Activated CD4-positive, alpha-beta T cell treated with anti-CD3 and anti-CD28 coated beads for 4 hours (primary cell): Measurements from ENCODE around the gene PRKN.

Experiments used
- DNase-seq, 2 donors: peaks; one replicate each; pipeline ENCODE4 v3.0.0-alpha.2; 2020

The PRKN gene

GRCh38 chr6:162014069-162014811, 713.3 kb downstream of the PRKN start:
- DNase-seq, result no peak

GRCh38 chr6:162005372-162005771, 722.2 kb downstream of the PRKN start:
- DNase-seq, result no peak

GRCh38 chr6:161996783-161997182, 730.8 kb downstream of the PRKN start:
- no peak for DNase-seq

GRCh38 chr6:161985876-161986423, 741.6 kb downstream of the PRKN start:
- no peak for DNase-seq

- no peak for DNase-seq
Observed at GRCh38 chr6:161984713-161985112, 742.9 kb downstream of the PRKN start.

DNA sequence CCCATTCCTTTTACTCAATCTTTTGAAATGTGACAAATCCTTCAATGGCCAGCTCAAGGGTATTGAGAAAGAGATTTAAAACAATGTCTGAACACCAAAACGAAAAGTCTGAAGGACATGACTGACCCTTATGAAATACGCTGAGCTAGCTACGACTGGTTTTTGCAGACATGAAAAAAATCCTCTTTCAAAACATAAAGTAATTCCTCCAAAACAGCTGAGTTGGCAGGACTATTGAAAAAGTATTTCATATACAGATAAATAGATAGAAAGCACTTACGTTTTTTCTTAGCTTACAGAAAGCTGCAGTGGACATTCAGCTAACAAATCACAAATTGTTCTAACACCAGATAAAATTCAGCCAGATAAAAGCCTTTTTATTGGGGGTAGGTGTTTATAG, 751.0 kb downstream of the PRKN start:
- DNase-seq, result no peak

DNA sequence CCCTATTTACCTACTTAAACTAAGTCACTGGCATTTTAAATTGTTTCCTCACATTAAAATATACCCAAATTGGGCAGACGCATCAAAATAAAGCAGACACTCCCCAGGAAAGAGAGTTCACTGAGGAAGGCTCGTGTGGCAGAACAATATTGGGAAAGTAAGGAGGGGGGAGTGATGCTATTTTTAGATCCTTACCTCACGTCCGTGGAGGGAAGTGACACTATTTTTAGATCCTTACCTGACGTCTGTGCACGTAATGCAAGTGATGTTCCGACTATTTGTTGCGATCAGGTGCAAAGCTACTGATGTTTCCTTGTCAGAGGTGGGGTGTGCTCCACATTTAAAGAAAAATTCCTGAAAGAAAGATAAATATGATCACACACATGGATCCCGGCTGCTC, 754.5 kb downstream of the PRKN start:
- no peak for DNase-seq

DNA sequence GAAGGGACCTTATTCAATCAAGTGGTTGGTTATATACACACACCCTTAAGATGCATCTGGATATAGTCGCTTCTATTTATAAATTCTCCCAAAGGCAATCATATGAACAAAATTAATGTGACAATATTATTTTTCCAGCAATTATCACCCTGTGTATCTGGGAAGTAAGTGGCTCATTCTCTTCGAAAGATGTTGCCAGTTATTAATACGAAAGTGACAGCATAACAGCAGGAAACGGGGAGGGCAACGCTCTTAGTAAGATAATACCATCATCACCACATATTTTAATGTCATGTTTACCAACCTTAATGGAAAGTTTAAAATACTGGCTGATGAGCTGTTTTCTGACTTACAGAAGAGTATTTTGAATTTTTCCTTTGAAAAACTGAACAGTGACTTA, 756.5 kb downstream of the PRKN start:
- no peak for DNase-seq

DNA sequence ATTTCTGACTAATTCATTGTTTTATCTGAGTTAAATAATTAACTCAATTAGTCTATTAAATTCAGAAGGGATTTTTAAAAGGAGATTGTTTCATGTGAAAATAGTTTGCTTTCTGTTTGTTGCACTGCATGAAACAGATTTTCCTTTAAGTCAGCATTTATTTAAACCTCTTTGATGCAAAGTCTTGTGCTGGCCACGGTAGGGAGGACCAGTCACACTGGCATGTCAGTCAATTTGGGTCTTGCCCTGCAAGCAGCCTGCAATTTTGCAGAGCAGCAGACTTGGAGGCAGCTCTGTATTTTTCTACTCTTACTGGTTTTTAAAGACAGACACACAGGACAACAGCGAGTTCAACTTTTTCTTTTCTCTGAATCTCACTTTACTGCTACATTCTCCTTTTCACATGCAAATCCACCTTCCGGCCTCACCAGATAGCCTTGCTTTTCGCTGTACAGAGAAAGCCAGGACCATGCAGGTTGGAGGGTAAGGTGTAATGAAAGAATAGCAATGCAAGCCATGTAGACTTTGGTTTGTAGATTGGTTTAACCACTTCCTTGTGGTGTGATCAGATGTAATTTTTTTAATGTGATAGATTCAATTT, 763.8 kb downstream of the PRKN start:
- DNase-seq, result no peak

GRCh38 chr6:161963181-161963580, 764.4 kb downstream of the PRKN start:
- no peak for DNase-seq

DNA sequence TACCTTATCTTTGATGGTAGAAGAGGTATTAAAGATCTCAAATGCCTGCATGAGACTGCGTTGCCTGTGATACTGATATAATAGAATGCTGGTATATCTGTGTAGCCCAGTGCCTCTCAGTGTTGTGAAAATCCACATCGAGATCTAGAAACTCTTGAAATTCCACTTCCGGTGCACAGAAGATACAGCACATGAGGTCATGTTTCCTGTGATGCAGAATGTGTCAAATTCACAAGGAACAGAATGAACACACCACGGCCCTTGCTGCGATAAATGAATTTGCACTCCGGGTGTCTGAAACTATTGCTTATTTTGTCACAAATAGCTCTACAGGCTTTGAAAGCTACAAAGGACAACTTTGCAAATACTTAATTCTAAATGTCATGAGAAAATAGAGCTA, 765.8 kb downstream of the PRKN start:
- DNase-seq, result no peak

DNA sequence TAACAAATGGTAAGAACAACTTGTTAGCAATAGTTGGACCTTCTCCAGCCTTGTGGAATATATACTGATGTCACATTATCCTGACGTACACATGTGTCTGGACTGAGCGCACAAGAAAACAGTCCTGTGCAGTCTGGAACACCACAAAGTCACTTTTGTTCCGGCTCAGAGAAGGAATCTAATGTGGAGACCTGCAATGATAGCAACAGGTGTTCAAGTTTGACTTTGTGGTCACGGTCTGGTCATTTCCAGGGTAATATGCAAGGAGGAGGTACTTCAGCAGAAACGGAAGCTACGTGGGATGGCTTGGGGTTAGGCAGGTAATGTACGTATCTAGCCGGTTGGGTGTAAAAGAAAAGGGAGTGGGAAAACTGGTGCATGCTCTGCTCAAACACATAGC, 766.5 kb downstream of the PRKN start:
- DNase-seq, result no peak

- DNase-seq, result no peak
Observed at GRCh38 chr6:161959072-161959471, 768.5 kb downstream of the PRKN start.

DNA sequence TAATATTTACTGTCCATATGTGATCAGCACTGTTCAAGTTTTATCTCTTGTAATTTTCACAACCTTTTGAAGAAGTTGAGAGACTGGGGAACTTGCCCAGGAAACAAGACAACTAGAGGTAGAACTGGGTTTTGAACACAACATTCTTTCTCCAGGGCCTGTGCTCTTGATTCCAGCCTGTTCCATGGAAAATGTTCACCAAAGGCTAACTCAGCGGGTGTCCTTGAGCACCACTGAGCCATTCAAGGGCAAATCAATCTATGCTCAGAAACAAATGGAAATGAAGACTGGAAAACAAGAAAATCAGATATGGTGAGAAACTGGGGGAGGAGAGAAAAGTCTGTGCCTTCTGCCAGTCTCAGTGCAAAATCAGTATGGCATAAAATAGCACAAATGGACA, 771.5 kb downstream of the PRKN start:
- DNase-seq, result no peak

- DNase-seq, result no peak
Observed at GRCh38 chr6:161954699-161955276, 772.8 kb downstream of the PRKN start.

DNA sequence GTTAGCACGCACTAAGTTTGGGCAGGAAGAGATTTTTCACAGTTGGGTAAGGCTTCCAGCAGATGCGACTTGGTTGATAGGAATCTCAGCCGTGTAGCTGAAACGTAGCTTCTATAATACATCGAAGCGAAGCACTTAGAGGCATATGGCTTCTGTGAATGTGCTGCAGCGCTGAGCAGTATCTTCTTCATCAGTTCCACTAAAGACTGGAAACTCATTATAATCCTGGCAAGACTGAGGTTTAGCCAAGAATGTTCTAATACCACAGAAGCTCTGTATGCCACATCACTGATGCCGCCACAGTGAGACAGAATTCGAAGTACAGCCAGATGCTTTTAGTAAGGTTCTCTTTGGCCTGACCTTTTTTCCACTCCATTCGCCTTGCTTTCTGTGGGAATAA, 773.5 kb downstream of the PRKN start:
- DNase-seq, result no peak

DNA sequence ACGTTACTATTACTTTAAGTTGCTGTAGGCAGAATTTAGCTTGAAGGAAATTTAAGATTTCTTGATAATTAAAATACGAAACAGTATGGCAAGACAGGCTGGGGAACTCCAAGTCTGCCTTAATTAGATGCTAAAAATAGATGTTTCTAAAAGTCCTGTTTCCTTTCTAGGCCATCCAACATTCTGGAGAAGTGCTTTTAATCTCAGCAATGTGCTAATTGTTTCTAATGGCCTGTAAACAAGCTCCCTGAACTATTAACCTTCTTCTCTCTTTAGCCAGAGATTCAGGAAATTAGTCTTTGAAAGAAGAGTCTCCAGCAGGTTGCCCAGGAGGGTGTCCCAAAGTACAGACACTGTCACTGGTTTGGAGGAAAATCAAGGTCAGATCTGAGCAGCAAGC, 776.4 kb downstream of the PRKN start:
- DNase-seq, result no peak

DNA sequence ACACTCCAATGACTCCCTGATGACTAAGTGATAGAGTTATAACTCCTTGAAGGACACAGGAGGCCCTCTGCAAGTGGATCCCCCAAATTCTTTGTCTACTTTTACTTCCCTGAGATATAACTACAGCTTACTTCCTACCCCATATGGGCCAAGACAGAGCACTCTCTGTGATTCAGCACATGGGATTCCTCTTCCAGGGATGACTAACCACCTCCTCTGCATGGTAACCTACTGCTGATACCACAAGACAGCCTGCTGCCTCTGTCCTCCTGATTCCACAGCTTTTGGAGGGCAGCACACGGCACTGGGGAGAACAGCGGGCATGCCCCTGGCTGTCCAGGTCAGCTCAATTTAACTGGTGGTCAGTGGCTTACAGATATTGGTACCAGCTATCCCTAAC, 778.0 kb downstream of the PRKN start:
- DNase-seq, result no peak

- DNase-seq, result no peak
Observed at GRCh38 chr6:161948462-161948861, 779.1 kb downstream of the PRKN start.

DNA sequence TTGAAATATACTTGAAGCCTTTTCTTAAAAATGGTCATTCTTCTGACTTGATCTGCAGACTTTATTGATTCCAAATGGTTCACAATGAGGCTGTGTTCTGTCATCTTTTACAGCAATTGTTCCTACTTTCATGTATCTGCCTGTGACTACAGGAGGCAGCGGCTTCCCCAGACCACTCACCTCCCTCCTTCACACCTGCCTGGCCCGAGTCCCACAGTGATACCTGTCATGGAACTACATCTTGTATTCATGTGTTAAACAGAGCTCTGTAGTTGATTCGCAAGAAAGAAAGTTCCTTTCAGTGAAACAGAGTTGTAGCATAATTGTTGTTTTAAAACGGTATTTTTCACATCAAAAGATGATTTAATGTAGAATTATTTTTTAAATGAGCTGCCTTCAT, 780.2 kb downstream of the PRKN start:
- DNase-seq, result no peak

DNA sequence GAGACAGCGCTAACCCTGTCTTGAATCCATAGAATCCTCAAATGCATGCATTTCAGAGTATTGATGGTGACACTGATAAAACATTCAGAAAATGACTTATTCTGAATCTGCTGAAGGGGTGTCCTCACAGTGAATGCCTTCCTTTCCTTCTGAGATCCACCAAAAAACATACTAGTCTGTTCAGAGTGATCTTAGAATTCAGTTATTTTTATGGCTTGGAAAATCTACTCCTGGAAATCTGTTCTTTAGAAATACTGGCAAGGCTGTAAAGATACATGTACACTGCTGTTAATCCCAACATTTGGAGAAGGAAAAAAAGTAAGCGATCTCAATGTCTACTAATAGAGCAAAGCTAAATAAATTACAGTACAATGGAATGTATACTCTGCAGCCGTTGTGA, 781.1 kb downstream of the PRKN start:
- no peak for DNase-seq

GRCh38 chr6:161943561-161943960, 784.0 kb downstream of the PRKN start:
- DNase-seq, result no peak

- DNase-seq, result no peak
Observed at GRCh38 chr6:161941565-161941964, 786.0 kb downstream of the PRKN start.

DNA sequence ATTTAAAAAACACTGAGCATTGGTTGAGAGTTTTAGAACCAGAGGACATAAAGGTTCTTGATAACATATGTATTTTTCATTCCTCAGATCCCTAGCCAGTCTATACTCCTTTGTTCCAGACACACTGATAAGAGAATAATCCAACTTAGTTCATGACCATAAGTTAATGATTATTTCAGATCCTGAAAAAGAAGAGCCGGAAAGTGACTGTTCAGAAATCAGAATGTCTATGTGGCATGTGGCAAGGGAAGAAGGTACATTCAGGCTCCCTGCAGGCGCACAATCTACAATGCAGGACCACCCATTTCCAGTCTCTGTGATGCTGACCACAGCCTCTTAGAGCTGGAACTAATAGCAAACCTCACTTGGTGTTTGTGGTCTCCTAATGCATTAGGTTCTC, 787.0 kb downstream of the PRKN start:
- DNase-seq, result no peak
